Liver (tissue), 3 donors: ENCODE data around the gene VSIR.

Experiments used
- FOXA1 ChIP-seq: IDR thresholded peaks from 2 replicates; pipeline ENCODE4 v1.6.1; 2016; ENCODE audit warnings: antibody characterized with exemption
- GABPA ChIP-seq, 2 donors: IDR thresholded peaks in 1 of 2; conservative IDR thresholded peaks in 1 of 2; 2 replicates each; pipeline ENCODE4 v1.6.1; 2016; ENCODE audit warnings: antibody characterized with exemption in 2 of 2, mild to moderate bottlenecking in 1 of 2, moderate library complexity in 1 of 2
- JUND ChIP-seq, 2 donors: IDR thresholded peaks; 2 replicates each; pipeline ENCODE4 v1.6.1; 2016; ENCODE audit warnings: antibody characterized with exemption in 2 of 2
- RAD21 ChIP-seq, 2 donors: IDR thresholded peaks; 2 replicates each; pipeline ENCODE4 v1.6.1; 2016; ENCODE audit warnings: antibody characterized with exemption in 2 of 2, mild to moderate bottlenecking in 2 of 2
- REST ChIP-seq: IDR thresholded peaks from 2 replicates; pipeline ENCODE4 v1.6.1; 2016; ENCODE audit warnings: antibody characterized with exemption, mild to moderate bottlenecking
- TF ChIP-seq, protein P1 (sequence below): IDR thresholded peaks from 2 replicates; pipeline ENCODE4 v1.6.1; 2016; ENCODE audit warnings: antibody characterized with exemption
- TF ChIP-seq, protein P2 (sequence below): fragments of 150-350 bp; IDR thresholded peaks from 2 replicates; pipeline ENCODE4 v1.5.1; 2017; ENCODE audit warnings: improper control_type of control experiment, low read depth, low read length; ENCODE audit not compliant: missing input control
- donor health status: healthy.
- donor health status: healthy.

GRCh38 chr10:71746344-71747037 lies 26.8 kb downstream of the VSIR start:
- TF ChIP-seq RAD21 (IDR thresholded peaks at IDR 0.05) (peak in 1 of 2 donors; percentile 27), REST (no peak), JUND (IDR thresholded peaks at IDR 0.05) (no peak), GABPA (IDR thresholded peaks at IDR 0.05 in 1 of 2, conservative IDR thresholded peaks at IDR 0.05 in 1 of 2) (no peak), FOXA1 (no peak)
- TF ChIP-seq, protein P1, sequence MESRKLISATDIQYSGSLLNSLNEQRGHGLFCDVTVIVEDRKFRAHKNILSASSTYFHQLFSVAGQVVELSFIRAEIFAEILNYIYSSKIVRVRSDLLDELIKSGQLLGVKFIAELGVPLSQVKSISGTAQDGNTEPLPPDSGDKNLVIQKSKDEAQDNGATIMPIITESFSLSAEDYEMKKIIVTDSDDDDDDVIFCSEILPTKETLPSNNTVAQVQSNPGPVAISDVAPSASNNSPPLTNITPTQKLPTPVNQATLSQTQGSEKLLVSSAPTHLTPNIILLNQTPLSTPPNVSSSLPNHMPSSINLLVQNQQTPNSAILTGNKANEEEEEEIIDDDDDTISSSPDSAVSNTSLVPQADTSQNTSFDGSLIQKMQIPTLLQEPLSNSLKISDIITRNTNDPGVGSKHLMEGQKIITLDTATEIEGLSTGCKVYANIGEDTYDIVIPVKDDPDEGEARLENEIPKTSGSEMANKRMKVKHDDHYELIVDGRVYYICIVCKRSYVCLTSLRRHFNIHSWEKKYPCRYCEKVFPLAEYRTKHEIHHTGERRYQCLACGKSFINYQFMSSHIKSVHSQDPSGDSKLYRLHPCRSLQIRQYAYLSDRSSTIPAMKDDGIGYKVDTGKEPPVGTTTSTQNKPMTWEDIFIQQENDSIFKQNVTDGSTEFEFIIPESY = no peak
- TF ChIP-seq, protein P2, sequence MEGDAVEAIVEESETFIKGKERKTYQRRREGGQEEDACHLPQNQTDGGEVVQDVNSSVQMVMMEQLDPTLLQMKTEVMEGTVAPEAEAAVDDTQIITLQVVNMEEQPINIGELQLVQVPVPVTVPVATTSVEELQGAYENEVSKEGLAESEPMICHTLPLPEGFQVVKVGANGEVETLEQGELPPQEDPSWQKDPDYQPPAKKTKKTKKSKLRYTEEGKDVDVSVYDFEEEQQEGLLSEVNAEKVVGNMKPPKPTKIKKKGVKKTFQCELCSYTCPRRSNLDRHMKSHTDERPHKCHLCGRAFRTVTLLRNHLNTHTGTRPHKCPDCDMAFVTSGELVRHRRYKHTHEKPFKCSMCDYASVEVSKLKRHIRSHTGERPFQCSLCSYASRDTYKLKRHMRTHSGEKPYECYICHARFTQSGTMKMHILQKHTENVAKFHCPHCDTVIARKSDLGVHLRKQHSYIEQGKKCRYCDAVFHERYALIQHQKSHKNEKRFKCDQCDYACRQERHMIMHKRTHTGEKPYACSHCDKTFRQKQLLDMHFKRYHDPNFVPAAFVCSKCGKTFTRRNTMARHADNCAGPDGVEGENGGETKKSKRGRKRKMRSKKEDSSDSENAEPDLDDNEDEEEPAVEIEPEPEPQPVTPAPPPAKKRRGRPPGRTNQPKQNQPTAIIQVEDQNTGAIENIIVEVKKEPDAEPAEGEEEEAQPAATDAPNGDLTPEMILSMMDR = no peak
